ENCODE data around the gene FAM171A2.

Gene FAM171A2

DNA sequence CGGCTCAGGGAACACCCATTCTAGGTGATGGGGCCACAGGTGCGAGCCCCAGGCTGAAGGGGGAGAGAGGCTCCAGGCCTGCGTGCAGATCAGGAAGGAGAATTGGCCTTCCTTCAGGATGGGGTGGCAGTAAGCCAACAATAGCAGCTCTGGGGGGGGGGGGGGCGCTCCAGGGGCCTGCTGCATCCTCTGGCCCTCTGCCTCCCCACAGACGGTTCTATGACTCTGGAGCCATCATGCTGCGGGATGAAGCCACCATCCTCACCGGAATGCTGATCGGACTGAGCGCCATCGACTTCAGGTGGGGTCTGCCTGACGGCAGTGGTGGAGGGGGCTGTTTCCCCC is 49.2 kb downstream of the FAM171A2 start:
- TF ChIP-seq, protein P1, sequence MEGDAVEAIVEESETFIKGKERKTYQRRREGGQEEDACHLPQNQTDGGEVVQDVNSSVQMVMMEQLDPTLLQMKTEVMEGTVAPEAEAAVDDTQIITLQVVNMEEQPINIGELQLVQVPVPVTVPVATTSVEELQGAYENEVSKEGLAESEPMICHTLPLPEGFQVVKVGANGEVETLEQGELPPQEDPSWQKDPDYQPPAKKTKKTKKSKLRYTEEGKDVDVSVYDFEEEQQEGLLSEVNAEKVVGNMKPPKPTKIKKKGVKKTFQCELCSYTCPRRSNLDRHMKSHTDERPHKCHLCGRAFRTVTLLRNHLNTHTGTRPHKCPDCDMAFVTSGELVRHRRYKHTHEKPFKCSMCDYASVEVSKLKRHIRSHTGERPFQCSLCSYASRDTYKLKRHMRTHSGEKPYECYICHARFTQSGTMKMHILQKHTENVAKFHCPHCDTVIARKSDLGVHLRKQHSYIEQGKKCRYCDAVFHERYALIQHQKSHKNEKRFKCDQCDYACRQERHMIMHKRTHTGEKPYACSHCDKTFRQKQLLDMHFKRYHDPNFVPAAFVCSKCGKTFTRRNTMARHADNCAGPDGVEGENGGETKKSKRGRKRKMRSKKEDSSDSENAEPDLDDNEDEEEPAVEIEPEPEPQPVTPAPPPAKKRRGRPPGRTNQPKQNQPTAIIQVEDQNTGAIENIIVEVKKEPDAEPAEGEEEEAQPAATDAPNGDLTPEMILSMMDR (IDR thresholded peaks at IDR 0.05; ENCODE audit: borderline replicate concordance, insufficient read depth, low read depth, low read length): no peak
- no peak overlapping the region for H3K4me3 ChIP-seq (ENCODE audit: low read depth, low read length)

DNA sequence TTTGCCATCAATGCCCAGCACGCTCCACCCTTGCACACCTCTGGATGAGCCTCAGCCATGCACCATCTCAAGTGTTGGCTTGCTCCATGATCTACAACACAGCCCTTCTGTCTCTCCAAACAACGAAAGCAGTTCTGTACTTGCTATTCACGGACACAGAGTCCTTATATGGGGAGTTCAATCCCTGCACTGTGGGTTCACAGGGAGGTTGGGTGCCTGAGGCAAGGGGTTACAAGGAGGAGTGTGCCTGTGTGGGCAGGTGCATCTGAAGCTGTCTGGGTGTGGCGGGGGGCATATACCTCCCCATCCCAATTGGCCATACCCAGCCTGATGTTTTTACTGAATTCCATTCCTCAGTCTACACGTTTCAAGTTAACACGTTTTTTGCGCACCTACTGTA is 49.6 kb downstream of the FAM171A2 start:
- TF ChIP-seq, protein P1 (IDR thresholded peaks at IDR 0.05; ENCODE audit: borderline replicate concordance, insufficient read depth, low read depth, low read length): no peak
- no peak overlapping the region for H3K4me3 ChIP-seq (ENCODE audit: low read depth, low read length)

DNA sequence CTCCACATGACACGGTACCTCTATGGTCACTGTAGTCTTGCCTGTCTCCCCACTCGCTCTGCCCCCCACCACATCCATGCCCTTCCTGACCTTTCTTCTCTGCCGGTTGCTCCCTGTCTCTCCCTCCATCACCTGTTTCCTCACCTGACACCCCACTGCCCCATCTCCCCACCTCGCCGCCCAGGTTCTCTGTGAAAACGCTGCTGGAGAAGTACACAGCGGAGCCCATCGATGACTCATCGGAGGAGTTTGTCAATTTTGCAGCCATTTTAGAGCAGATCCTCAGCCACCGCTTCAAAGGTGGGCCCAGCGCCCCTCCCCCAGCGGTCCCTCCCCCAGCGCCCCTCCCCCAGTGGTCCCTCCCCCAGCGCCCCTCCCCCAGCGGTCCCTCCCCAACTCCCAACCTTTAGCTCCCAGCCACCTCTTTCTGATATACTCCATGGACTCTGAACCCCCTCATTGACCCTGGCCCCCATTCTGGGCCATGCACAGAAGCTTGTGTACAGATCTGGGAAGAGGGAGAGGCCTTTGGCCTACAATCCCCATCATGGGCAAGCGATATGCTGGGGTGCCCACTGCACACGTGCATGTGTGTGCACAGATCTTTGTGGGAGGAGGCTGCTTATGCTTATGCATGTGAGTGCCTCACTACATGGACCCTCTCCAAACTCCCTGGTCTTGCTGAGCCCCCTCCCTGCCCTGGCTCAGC is 51.1 kb downstream of the FAM171A2 start:
- TF ChIP-seq, protein P1 (IDR thresholded peaks at IDR 0.05; ENCODE audit: borderline replicate concordance, insufficient read depth, low read depth, low read length): no peak
- H3K4me3 ChIP-seq (ENCODE audit: low read depth, low read length): no peak overlapping the region

DNA sequence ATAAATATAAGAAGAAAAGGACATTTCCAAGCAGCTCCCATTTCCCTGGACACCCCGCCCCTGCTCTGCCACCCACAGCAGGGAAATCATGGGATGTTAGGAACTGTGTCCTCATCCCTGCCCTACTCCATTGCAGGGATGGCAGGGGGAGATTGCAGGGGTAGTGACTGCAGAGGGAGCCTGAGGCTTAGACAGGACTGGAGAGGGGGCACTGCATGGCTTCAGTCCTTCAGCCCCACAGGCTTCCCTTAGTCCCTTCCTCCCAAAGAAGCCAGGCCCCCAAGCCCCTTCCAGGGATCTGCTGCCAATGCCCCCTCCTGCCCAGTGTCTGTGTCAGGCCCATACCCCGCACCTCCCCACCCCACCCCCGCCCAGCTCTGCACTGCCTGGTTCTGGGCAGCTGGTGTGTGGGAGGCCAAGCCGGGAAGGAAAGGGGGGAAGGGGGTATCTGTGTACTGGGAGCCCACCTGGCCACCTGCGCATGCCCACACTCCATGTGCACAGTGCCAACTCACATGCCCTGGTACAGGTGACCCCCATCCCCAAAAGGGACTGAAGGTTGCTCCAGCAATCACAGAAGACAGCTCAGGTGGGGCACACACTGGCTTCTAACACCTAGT is 52.0 kb downstream of the FAM171A2 start:
- TF ChIP-seq, protein P1 (IDR thresholded peaks at IDR 0.05; ENCODE audit: borderline replicate concordance, insufficient read depth, low read depth, low read length): no peak
- no peak overlapping the region for H3K4me3 ChIP-seq (ENCODE audit: low read depth, low read length)

DNA sequence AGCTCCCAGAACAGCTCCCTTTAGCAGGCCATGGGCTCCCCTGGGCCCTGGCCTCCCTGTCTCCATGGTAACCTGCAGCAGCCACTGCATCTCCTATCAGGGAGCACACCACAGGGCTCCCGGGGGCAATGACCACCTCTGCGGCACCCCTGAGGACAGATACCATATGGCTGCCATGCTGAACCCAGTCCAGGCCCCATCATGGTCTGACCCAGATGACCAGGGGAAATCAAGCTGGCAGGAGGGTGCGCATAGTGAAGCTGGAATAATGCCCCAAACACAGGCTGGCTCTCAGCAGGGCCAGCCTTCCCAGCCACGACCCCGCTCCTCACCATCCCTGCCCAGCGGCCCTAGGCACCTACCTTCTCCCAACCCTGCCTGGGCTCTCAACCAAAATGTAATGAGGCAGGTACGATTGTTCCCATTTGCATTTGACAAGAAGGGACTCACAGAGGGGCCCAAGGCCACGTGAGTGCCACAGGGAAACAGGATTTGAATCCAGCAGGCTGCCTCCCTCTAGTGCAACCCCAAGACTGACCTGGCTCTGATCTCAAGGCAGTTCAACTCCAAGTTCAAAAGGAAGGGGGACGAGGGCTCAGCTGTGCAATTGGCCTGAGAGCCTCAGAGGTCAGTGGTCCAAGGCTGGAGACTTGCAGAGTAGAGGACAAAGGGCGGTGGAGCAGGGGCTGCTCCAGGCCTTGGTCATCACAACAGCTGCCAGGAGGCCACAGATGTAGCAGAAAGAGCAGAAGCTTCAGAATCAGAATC is 52.9 kb downstream of the FAM171A2 start:
- no peak overlapping the region for H3K4me3 ChIP-seq (ENCODE audit: low read depth, low read length)
- TF ChIP-seq, protein P1 (IDR thresholded peaks at IDR 0.05; ENCODE audit: borderline replicate concordance, insufficient read depth, low read depth, low read length): no peak

DNA sequence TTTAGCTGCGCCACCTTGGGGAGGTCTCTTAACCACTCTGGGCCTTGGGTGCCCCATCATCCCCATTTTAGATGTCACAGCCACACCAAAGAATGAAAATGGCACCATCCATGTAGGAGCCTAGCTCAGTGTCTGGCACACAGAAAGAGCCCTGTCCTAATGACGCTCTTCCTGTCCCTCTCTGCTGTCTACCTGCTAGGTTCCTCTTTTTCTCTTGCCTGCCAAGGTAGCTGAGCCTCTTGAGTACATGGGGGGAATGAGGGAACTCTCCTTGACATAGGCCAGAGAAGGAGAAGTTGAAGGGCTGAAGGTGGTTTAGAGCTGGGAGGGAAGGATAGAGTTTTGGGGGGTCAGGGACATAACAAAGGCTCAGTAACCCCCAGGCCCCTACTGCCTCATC is 53.5 kb downstream of the FAM171A2 start:
- TF ChIP-seq, protein P1 (IDR thresholded peaks at IDR 0.05; ENCODE audit: borderline replicate concordance, insufficient read depth, low read depth, low read length): no peak
- no peak overlapping the region for H3K4me3 ChIP-seq (ENCODE audit: low read depth, low read length)
